CD4-positive, alpha-beta T cell treated with Interleukin-4 for 4 hours (primary cell): ENCODE data around the gene CCDC85A.

Source experiments
- DNase-seq: peaks from one replicate; pipeline ENCODE4 v3.0.0-alpha.2; 2020

CCDC85A gene

GRCh38 chr2:56379066-56379465 lies 195.3 kb downstream of the CCDC85A start:
- no peak for DNase-seq

GRCh38 chr2:56380861-56381260 lies 197.1 kb downstream of the CCDC85A start:
- DNase-seq = no peak

GRCh38 chr2:56382466-56382865 lies 198.7 kb downstream of the CCDC85A start:
- no peak for DNase-seq

- no peak for DNase-seq
These were observed 202.9 kb downstream of the CCDC85A start for GRCh38 chr2:56386657-56387056.

- DNase-seq = no peak
These were observed 206.9 kb downstream of the CCDC85A start for GRCh38 chr2:56390644-56391043.

GRCh38 chr2:56410140-56410539 lies 226.3 kb downstream of the CCDC85A start:
- DNase-seq = no peak

GRCh38 chr2:56416500-56417176 lies 232.8 kb downstream of the CCDC85A start:
- DNase-seq = no peak
